GM21786 (cell line): ENCODE data around the gene HPCAL1.

Experiments
- ATAC-seq: cut with Tn5 transposase; IDR thresholded peaks from one replicate; pipeline ENCODE4 v1.9.1; 2021; ENCODE audit not compliant: unreplicated experiment

The HPCAL1 gene

DNA sequence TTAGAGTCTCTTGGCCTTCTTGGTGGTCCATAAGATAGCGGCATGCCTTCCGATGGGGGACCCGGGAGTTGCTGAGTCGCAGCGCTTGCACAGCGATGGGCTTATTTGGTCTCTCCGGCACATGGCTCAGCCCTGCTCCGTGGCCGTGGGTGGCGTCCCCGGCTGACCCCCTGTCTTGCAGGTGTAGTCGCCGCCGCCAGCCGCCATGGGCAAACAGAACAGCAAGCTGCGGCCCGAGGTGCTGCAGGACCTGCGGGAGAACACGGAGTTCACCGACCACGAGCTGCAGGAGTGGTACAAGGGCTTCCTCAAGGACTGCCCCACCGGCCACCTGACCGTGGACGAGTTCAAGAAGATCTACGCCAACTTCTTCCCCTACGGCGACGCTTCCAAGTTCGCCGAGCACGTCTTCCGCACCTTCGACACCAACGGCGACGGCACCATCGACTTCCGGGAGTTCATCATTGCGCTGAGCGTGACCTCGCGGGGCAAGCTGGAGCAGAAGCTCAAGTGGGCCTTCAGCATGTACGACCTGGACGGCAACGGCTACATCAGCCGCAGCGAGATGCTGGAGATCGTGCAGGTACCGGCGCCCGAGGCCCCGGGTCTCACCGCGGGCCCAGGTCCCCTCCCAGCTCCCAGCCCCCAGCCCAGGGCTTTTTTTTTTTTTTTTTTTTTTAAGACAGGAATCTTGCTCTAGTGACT, 117.0 kb downstream of the HPCAL1 start:
- no peak for ATAC-seq

DNA sequence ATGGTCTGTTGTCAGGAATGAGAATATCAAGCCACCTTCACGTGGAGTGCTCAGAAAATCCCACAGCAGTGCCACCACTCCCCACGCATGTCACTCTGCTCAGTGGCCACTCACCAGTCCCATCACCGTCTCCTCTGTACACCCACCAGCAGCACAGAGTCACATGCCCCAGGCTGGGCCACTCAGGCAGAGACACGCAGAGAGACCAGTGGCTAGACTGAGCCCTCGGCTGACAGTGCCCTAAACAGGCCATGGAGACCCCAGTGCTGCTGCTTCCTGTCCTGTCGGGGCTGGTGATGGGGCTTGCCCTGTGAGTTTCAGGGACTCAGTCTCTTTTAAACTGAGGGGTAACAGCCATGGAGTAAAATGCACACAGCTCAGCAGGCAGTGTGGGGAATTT, 119.5 kb downstream of the HPCAL1 start:
- no peak for ATAC-seq

DNA sequence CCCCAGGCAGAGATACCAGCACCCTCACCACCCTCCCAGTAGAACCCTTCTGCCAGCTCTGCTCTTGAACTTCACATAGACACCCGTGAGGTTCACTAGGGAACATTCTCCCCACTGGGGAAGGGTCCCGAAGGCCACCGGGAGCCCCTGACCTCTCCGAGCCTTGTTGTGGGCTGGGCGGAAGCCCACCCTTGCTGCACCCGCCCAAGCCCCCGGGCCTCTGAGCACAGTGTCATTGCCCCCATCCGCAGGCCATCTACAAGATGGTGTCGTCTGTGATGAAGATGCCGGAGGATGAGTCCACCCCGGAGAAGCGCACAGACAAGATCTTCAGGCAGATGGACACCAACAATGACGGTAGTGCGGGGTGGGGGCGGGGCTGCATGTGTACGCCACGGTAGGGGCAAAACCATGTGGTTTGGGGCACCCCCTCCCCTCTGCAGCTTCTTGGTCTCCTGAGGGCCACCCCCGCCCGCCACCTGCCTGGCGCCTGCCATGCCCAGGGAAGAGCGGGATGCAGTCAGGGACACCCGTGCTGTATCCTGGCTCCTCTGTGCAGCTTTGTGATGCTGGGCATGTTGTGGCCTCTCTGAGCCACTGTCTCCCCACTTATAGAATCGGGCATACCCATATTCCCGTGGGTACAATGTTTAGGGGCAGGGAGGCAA, 120.2 kb downstream of the HPCAL1 start:
- ATAC-seq = no peak

DNA sequence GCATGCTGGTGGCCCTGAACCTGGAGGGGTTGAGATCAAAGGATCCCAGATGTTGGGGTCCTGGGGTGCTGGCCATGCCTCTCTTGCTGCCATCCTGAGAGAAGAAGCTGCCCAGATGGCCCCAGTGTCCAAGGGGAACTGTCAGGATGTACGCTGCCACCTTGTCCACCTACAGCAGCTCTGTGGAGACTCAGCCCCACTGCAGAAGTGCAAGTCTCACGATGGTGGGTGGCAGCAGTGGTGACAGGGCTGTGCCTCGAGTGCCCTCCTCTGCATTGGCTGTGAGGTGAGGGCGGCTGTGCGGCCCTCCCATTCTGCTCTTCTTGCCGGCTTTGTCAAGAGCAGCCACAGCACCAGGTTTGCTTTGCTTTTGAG, 120.7 kb downstream of the HPCAL1 start:
- ATAC-seq = no peak

DNA sequence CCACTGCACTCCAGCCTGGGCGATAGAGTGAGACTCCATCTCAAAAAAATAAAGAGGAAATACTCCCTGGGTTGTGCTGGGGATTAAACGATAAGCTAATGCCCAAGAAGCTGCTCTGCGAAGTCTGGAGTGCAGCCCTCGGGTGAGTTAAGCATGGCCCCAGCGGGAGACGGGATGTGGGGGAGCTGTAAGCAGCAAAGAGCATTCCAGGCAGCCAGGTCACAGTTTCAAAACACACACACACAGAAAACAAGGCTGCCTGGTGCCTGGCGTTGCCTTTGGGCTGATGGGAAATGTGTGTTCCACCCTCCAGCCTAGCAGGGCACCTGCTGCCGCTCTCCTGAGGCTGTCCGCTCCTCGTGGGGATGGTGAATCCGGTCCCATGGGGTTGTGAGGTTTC, 121.3 kb downstream of the HPCAL1 start:
- no peak for ATAC-seq

DNA sequence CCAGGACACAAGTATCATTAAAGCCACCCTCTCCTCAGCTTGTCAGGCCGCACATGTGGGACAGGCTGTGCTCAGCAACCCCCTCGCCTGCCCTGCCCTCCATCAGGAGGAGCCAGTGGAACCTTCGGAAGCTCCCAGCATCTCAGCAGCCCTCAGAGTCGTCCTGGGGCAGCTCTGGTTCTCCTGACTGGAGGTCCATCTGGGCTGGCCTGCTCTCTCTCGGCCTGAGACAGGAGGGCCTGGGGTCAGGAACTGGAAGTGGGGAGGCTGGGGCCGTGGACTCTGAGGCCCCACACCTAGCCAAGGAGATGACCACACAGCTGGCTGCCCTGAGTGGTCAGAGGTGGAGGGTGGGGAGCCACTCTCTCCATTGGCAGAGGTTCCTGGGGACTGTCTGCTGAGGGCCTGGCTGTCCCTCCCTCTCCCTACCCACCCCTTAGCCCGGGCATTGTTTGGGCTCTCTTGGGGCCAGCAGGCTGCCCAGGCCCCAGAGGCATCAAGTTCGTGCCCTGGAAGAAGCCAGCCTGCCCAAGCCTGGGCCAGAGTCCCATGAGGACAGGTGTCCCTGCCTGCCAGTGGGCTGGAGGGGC, 122.3 kb downstream of the HPCAL1 start:
- no peak for ATAC-seq

DNA sequence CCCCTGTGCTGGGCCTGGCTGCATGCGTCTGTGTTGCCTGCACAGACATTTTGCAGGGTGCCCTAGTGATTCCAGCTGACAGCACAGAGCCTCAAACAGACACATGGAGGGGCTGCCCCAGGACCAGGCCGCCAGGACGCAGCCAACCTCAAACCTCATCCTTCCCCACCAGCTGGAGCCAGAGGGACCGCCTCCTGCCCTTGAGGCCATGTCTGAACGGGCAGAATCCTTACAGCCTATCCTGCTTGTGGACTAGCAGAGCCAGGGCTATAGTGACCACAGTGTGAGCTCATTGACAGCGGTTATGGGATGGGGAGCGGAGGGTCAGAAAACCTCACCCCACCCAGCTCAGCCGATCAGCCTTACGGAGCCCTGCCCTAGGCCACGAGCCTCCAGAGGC, 123.0 kb downstream of the HPCAL1 start:
- no peak for ATAC-seq

DNA sequence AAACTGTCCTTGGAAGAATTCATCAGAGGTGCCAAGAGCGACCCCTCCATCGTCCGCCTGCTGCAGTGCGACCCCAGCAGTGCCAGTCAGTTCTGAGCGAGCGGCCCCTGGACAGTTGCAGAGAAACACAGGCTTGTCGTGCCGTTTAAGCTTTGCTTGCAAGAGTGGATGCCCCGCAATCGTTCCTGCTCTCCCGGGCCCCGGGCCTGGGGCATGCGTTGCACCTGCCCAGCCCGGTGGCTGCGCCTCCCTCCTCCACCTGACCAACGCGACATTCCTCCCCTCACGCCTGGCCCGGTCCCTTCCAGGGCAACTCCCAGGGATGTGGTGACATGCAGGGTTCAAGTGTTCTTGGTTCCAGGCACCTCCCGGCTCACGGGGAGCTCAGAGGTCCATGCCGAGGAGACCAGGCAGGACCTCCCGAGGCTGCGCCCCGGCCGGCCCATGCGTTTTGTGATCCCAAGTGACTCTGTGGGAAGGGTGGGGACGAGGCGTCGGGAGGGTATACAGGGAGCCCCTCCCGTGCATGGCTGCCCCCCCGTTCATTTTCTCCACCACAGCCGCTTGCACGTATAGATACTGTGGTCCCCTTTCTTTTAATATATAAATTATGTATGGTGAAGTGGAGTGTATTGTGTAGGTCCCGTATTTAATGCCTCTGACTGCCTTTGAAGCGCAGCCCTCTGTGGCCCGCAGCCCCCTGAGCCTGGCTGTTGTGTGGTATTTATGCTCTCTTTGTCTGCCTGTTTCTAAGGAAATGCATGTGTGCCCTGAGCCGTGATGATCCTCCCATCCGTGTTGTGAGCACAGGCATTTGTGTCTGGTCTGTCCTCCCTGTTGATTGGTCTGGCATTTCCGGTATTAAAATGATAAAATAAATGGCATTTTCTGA, 124.3 kb downstream of the HPCAL1 start:
- no peak for ATAC-seq

DNA sequence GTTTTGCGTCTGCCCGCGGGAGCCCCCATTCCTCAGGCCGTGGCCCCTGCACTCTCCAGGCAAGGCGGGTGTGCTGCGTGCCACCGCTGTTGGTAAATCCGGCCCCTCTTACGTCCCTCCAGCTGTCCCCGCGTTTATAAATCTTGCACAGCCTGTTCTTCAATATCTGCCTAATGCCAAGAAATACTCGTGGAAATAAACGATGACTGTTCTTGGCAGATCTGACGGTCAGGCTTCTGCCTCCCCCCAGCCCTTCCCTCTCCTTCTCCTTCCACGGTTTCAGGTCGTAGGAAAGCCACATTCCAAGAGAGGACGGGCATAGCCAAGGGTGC, 124.9 kb downstream of the HPCAL1 start:
- ATAC-seq = no peak

DNA sequence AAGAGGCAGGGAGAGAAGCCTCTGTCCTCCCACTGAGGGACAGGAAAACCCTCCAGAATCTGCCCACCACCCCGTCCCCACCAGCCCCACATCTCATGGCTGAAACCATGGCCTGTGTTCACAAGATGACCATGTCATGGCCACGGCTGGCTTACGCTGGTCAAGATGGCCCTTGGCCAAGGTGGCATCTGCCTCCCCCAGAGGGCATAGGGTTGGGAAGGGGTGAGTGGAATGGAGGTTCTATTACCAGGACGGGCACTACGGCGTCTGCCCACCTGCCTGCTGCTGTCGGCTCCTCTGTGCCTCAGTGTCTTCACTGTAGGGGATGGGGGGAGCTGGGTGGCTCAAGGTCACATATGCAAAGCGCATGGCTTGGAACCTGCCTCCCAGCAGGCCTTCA, 125.7 kb downstream of the HPCAL1 start:
- no peak for ATAC-seq

DNA sequence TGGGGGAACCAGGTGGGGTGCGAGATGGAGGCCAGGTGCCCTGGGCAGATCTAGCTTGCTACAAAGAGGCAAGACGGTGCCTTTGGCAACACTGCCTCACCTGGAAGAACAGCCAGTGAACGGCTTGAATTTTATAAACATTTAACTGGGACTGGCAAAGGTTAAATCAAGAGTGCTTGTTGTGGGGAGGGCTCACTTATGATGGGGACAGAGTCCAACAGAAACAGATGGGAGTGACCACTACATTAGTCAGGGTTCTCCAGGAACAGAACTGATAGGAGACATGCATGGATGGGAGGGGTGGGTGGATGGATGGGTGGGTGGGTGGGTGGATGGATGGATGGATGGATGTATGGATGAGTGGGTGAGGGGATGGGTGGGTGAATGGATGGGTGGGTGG, 126.2 kb downstream of the HPCAL1 start:
- ATAC-seq = no peak

DNA sequence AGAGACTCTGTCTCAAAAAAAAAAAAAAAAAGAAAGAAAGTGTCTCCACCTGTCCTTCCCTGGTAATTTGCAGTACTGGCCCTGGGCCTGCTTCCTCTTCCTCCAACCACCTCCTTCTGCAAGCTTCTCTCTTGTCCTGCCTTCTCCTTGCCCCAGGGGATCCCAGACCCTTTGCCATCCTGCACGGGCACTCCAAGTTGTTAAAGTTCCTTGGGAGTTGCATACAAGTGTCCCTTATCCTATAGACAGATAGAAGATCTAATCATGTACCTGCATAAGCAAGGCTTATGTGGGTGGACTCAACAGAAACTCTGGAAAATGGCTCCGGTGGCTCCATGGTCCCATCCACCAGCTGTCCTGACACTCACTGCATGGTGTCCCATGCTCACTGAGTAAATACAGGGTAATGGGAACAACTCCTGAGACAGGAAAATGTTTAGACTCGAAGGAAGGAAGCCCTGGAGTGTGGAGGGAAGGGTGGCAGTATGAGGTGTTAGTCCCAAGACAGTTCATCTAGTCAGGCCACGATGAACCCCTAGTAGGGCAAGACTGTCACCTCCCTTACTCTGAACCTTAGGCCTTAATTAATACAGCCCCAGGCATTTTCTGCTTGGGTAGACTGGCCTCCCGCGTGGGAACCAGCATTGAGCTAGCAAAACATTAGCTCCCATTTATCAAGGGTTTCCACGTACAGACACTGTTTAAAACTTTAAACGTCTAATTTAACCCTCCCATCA, 128.3 kb downstream of the HPCAL1 start:
- ATAC-seq = no peak

DNA sequence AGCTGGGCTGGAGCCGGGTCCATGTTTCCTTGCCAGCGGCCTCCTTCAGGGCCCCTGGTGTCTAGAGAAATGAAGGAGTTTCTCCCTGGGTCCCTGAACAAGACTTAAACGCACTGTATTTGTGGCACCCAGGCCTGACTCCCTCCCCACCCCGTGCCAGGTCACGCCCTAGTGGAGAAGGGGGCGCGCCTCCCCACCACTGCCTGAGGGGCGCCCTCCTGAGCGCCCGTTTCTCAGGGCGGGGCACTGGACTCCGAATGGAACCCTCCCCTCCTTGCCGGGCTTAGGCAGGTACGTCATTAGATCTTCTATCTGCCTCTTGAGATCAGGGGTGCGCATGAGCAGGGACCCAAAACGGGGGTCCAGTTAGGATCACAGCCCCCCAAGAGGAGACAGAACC, 129.1 kb downstream of the HPCAL1 start:
- no peak for ATAC-seq

DNA sequence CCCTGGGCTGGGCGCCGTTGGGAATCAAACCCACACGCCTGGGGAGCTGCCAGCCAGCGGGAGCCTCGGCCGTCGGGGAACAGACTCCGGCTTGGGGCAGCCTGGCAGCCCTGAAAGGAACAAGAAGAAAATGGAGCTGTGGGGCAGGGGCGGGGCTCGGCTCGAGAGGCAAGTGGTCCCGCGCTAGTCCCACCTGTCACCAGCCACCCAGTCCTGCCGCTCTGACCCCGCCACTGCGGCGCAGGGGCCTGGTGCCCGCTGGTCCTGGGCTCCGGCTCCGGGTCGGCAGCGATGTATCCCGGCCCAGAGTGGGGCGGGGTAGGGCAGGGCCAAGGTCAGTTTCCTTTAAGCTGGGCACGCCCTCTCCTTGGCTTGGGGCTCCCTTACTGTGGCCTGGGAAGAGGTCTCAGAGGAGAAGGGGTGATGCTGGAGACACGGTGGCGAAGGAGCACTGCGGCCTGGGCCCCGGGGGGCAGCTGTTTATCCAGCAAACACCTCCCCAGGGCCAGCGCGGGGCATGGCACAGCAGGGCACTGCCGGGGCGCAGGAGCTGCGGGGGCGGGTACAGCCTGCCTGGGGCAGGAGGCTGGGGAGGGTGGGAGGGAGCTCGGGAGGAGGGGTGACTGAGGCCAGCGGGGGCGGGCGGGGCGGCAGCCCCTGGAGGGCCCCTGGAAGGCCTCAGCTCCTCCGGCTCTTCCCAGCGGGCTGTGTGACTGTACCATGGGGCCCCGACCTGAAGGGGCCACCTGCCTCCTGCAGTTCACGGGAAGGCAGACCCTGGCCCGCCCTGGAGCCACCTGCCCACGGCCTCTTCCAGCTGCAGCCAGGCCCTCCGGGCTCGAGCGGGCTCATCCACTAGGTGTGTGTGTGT, 129.8 kb downstream of the HPCAL1 start:
- ATAC-seq = peak; percentile 47

DNA sequence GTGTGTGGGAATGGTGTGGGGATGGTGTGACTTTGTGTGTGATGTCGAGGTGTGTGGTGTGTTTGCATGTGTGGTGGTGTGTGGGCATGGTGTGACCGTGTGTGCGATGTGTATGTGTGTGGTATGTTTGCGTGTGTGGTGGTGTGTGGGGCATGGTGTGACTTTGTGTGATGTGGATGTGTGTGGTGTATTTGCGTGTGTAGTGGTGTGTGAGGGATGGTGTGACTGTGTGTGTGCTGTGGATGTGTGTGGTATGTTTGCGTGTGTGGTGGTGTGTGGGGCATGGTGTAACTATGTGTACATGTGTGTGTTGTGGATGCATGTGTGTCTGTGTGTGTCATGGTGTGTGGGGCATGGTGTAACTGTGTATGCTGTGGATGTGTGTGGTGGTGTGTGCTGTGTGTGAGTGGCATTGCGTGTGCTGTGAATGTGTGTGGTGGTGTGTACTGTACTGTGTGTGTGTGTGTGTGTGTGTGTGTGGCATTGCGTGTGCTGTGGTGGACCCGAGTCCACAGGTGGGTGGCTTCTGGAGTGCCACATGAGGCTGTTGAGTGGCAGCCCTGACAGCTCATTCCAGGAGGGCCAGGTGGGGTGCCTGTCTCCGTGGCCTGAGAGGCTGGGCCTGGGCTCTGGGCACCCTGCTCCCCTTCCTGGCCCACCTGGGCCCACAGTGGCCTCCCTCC, 130.7 kb downstream of the HPCAL1 start:
- ATAC-seq = no peak

DNA sequence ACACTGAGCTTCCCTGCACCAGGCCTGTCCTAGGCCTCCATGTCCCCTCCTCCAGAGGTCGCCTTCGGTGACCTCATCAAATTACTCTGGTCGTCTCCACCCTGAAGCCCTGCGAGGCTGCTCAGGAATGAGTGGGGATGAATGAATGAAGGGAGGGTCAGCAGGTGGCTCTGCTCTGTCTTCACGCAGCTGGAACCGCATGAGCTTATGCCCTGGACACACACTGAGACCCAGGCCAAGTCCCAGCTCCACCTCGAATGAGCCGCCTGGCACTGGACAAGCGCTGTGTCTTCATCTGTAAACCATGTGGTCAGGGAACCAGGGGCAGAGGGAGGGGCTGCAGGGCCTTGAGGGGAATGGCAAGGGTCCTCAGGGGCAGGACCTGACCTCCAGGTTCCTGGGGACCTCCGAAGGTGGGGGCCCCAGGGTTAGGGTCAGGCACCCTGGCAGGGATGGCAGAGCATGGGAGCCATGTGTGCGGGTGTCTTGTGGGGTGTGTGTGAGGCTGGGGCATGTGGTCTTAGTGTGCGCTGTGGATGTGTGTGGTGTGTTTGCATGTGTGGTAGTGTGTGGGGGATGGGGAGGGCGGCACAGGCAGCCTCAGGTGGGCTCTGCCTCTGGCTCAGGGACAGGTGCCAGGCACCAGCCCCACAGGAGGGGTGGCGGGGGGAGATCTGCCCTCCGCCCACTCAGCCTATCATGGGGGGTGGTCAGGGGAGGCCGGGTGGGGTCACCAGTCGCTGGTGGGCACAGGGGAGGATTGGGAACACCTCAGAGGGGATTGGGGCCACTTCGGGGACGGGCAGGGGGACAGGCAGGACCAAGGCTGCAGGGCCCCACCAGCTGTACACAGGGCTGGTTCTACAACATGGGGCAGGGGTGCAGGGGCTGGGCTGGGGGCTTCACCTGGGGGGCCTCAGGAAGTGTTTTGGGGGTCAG, 131.5 kb downstream of the HPCAL1 start:
- ATAC-seq = no peak

DNA sequence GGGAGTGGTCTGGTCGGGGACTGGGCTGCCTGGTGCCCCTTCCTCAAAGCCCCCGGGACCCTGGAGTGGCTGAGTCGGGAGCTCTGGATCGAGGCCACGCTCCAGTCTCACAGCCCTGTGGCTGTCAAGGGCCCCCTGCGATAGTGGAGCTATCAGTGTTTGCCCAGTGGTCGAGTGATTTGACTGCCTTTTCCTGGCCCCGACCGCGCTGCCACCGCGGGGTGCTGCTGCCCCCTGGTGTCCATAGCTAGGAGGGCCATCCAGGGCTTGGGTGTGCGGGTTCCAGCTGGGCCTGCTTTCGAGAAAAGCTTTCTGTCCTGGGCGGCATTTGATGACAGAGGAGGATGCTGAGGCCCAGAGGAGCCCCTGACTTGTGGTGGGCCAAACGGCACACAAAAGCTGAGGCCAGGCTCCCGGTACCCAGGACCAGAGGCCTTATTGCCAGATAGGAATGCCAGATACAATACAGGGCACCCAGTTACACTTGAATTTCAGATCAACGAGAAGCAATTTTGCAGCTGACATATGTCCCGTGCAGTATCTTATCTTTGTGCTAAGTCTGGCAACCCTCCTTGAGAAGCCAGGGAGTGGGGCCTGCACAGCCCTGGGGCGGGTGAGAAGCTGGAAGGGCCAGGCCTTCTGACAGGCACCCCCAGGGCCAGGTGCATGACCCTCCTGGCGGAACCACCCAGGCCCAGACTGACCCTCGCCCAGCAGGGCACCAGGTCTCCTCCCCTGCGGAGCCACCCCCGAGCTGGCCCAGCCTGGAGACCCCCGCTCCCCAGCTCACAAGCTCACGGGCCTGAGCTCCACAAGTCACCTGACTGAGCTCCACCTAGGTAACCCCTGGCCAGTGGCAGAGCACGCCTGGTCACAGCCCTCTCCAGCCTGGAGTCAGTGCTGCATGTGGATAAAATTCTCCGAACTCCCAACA, 132.4 kb downstream of the HPCAL1 start:
- ATAC-seq = peak; percentile 58
